8988T (cell line): ENCODE results near the gene ANXA9.

Source experiments
- DNase-seq: peaks from one replicate; pipeline ENCODE4 v3.0.0; 2011

Gene ANXA9, protein sequence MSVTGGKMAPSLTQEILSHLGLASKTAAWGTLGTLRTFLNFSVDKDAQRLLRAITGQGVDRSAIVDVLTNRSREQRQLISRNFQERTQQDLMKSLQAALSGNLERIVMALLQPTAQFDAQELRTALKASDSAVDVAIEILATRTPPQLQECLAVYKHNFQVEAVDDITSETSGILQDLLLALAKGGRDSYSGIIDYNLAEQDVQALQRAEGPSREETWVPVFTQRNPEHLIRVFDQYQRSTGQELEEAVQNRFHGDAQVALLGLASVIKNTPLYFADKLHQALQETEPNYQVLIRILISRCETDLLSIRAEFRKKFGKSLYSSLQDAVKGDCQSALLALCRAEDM

GRCh38 chr1:150981805-150982712 is at the start of gene ANXA9:
Gene ANXA9 (plus strand): TSS chr1:150982292. CDS start chr1:150983106, 814 bp downstream.
- no peak for DNase-seq

GRCh38 chr1:150944856-150945255 is 37.2 kb upstream of the ANXA9 start:
- DNase-seq: no peak

DNA sequence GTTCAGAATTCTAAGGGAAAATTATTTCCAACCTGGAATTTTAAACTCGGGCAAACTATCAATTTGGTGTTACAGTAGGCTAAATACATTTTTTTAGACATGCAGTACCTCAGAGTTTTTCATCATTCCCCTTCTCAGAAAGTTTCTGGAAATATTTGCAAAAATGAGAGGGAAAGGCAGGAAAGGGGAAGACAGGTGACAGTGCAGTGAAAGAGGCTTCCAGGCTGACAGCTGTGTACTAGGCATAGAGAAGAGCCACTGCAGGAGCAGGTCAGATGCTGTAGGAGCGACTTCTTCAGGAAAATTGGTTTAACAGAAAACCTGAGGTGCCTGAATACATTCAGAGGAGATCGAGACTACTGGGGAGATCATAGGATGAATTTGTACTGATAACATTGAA is 27.4 kb upstream of the ANXA9 start:
- DNase-seq: no peak

GRCh38 chr1:150955280-150955679 is 26.8 kb upstream of the ANXA9 start:
- no peak for DNase-seq

GRCh38 chr1:150957666-150958065 is 24.4 kb upstream of the ANXA9 start:
- no peak for DNase-seq

GRCh38 chr1:150960646-150961045 is 21.4 kb upstream of the ANXA9 start:
- DNase-seq: no peak

- no peak for DNase-seq
These were observed 20.3 kb upstream of the ANXA9 start for GRCh38 chr1:150961756-150962155.

DNA sequence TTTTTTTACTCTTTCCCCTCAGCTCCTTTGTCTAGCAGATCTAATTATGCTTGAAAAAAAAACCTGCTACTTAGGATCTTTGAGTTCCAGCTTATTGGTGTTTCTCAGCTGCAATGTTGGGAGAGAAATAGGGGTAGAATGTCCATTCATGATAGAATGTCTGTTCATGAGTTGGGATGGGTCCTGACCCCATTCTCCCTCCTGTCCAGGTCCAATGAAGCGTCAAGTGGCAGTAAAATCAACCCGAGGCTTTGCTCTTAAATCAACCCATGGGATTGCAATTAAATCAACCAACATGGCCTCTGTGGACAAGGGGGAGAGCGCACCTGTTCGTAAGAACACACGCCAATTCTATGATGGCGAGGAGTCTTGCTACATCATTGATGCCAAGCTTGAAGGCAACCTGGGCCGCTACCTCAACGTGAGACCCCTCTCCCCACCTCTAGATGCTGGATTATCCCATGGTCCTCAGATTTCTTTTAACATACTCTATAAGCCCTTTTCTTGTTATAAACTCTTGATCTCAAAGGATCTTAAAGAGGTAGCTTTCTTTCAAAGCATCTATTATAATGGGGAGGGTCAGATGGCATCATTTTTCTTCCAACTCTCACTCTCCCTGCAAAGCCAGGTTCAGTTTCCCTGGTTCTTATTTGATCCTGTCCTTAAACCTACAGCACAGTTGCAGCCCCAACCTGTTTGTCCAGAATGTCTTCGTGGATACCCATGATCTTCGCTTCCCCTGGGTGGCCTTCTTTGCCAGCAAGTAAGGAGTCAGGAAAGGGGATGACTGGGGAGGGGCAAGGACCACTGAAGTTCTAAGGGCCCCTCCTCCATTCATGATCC is 18.6 kb upstream of the ANXA9 start:
- no peak for DNase-seq

GRCh38 chr1:150964164-150964489 is 18.0 kb upstream of the ANXA9 start:
- no peak for DNase-seq

GRCh38 chr1:150965605-150966004 is 16.5 kb upstream of the ANXA9 start:
- DNase-seq: no peak

- no peak for DNase-seq
These were observed 16.1 kb upstream of the ANXA9 start for GRCh38 chr1:150966011-150966410.

DNA sequence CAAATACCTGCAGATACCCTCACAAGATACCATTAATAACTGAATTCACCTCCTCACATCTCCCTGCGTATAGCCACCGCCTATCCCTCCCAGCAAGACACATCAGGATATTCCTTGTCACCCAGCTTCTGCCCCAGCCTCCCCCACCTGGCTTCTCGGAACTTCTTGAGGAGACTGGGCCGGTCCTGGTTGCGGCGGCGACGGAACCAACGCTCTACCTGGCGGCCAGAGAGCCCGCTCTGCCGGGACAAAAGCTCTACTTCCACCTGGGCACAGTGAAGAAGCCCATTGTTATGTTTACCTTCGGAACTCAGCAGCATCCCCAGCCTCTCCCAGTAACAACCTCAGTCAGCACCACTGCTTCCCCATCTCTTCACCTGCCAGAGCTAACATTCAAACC is 14.2 kb upstream of the ANXA9 start:
- no peak for DNase-seq

- no peak for DNase-seq
These were observed 13.6 kb upstream of the ANXA9 start for GRCh38 chr1:150968491-150968890.

GRCh38 chr1:150969626-150970025 is 12.5 kb upstream of the ANXA9 start:
- DNase-seq: no peak

DNA sequence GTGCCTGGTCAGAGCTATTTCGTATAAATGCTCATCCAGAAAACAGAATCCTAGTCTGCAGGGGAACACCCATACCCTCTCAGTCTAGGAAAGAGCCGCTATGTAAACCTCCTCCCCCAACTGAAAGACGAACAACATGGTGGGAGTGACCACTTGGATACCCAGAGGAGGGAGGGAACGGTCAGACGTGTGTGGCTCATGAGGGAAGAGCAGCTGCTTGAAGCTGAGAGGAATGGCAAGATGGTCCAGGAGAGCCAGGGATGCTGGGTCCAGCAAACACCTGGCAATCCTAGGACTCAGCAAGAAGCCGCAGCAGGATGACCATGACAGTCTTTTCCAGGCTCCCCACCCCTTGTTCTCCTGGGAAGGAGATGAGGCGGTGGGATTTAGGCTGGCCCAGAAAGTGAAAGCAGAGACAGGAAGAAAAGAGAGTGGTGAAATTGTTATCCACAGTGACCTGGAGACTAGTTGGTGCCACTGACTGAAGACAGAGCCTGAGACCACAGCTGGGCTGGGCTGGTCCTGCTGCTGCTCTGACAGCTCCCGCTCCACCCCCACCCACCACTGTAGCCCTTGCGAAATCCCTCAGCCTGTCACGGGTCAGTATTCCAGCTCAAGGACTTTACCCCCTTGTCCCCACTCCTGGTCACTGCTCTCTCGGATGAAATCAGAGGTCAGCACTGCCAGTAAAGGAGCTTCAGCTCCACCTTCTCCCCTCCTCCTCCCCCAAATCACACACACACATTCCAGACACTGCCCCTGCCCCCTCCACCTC is 11.1 kb upstream of the ANXA9 start:
- no peak for DNase-seq

- no peak for DNase-seq
These were observed 10.3 kb upstream of the ANXA9 start for GRCh38 chr1:150971583-150972416.

- DNase-seq: no peak
These were observed 9.6 kb upstream of the ANXA9 start for GRCh38 chr1:150972417-150972940.

- peak; percentile 37 for DNase-seq
These were observed 8.7 kb upstream of the ANXA9 start for GRCh38 chr1:150973258-150973835.

DNA sequence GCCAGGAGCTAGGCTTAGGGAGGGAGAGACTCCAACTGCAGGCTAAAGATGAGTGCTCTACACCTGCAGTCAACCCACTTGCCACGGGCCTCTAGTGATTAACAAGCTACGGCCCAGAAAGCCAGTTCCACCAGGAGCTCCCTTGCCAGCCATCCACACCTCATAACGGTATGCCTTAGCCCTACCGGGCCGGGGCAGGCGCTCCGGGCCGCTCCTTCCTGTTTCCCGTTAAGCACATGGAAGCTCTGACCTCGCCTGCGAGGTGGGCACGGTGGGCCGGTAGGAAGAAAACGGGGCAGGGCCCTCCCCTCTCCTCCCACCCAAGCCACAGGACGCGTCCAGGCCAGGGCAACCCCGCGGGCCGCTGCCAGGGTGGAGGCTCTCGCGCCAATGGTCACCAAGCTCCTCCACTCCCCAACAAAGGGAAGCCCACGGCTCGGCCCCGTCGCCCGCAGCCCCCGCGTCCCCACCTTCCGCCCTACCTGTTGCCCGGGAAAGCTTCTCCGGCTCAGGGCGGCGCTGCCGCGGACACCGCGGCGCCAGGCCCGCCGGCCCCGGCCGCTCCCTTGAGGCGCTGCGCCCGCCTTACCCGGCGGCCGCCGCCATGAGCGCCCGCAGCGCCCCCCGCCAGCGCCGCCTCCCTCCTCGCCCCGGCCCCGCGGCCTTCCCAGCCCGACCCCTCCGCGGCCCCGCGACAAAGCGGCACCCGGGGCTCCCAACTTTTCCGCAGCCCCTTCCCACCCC is 8.1 kb upstream of the ANXA9 start:
- DNase-seq: no peak
